Stimulated activated CD8-positive, alpha-beta memory T cell treated with anti-CD3 and anti-CD28 coated beads, Interleukin-4, amount 100 ng/mL, for 24 hours (primary cell): ENCODE results near the gene FCAMR.
A peak's percentile ranks its signal among the peaks of the same experiment; 100 is the strongest.

Experiments
- DNase-seq: peaks from one replicate; pipeline ENCODE4 v3.0.0-alpha.2; 2020; ENCODE audit warnings: low read depth

The FCAMR gene

GRCh38 chr1:206955476-206956451 is 14.5 kb downstream of the FCAMR start:
- DNase-seq: no peak

GRCh38 chr1:206954459-206955342 is 15.6 kb downstream of the FCAMR start:
- DNase-seq: no peak

DNA sequence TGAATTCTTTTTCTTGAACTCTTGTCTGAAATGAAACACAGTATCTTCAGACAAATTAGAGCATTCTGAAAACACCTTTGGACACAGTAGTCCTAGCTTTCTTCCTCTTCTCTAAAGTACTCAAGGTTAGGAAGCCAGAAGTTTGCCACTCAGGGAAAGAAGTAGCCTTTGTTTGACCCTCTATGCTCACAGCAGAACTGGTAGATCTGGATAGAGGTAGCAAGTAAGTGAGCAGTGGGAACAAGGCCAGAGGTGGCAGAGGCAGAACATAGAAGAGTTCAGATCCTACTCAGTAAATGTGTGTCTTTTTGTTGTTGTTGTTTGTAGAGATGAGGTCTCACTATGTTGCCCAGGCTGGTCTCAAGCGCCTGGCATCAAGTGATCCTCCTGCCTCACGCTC is 16.6 kb downstream of the FCAMR start:
- no peak for DNase-seq

GRCh38 chr1:206953126-206953525 is 17.1 kb downstream of the FCAMR start:
- DNase-seq: no peak

- no peak for DNase-seq
Measured at GRCh38 chr1:206952171-206952570, 18.1 kb downstream of the FCAMR start.

DNA sequence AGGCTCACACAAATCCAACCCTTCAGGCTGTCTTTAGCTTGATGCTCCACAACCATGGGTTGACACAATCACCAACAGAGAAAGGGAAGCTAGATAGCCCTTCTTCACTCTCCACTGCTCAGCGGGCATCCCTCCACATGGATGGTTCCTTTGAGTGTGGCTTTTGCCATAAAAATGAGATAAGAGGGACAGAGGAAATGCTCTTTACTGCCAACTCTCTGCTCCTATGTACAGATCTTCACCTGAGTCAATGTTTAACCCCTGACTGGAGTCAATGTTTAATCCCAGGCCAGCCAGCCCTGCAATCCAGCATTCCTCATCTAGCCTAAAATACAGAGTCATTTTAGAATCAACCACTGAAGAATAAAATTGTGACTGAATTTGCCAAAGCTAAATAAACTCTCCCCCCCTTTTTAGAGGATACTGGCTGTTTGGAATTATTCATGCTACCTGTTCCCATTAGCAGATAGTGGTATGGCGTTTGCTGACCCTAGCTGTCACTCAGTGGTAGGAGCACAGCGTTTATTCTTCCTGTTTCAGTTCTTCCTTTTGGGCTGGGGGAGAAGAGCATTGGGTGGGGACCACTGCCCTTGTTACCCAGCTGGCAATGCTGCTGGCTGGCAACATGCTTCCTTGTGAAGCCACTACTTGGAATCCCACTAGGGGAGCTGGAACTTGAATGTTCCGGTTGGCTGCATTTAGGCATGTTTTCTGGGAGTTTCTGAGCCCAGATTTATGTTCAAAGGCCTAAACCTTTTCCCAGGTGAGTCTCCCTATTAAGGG is 18.8 kb downstream of the FCAMR start:
- no peak for DNase-seq

GRCh38 chr1:206949641-206950040 is 20.6 kb downstream of the FCAMR start:
- DNase-seq: no peak

DNA sequence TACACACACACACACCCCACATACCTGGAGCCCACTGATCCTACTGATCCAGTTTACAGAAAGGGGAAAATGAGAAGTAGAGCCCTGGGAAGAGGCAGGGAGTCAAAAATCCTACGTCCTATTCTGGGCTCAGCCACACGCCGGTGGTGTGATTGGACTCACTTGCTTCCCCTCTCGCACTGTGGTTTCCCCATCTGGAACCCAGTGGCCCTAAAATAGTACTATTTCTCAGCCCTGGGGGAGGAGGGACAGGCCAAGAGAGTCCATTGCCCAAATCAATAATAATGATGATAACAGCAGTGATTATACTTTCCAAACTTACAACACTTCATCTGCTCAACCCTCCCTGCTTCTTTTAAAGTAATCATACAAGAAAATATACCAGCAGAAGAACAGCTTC is 21.1 kb downstream of the FCAMR start:
- no peak for DNase-seq

DNA sequence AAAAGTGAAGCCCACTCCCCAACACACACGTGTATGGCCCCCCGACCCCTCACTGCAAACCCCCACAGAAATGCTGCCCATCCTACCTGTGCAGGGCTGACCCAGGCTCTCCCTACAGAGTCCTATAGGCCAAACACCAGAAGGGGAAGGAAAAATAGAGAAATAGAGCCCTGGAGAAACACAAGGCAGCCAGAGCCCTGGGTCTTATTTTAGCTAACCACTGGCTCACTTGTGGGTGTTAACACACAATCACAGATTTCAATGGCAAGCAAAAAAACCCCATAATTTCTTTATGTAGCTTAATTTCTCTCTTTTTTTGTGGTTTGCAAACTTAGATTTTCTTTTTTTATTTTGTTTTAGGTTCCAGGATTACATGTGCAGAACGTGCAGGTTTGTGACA is 23.0 kb downstream of the FCAMR start:
- no peak for DNase-seq

DNA sequence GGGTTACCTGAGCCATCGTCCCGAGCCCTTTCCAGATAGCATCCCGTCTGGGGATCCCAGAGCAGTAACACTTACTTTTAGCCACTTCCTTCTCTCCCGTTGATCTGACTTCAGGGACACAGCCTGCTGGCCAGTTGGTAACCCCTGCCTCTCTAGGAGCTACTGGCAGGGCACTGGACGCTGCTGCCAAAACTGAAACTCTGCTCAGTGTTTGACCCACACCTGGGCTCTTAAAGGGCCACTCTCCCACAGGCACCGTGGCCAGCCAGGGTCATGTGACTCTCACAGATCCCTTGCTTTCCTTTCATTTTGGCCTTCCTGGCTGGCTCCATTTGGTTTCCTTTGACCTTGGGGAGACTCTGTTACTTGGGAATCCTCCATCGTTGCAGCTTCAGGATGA is 24.0 kb downstream of the FCAMR start, which contains the start of gene PIGR:
Gene PIGR, minus strand, starts transcription at position 206 of the 400 bp plus-strand sequence. CDS start 5,935 bp downstream, outside the sequence.
- no peak for DNase-seq

GRCh38 chr1:206945779-206946178 is 24.5 kb downstream of the FCAMR start:
- DNase-seq: no peak

GRCh38 chr1:206944703-206945102 is 25.6 kb downstream of the FCAMR start:
- no peak for DNase-seq

- no peak for DNase-seq
Measured at GRCh38 chr1:206941766-206942418, 28.4 kb downstream of the FCAMR start.

DNA sequence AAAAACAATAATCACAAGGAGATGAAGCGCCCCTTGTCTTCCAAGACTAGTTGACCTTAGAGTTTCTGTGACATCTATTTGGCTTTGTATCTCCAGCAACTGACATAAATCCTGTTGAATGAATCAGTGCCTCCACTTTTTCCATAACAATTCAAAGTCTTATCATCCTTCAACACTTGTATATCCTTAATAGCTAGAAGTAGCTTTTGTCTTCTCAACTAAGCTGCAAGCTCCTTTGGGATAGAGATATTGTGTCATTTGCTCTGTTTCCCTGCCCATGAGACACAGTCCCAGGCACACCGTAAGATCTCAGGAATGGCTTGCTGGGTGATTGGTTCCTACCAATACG is 29.7 kb downstream of the FCAMR start:
- DNase-seq: no peak

DNA sequence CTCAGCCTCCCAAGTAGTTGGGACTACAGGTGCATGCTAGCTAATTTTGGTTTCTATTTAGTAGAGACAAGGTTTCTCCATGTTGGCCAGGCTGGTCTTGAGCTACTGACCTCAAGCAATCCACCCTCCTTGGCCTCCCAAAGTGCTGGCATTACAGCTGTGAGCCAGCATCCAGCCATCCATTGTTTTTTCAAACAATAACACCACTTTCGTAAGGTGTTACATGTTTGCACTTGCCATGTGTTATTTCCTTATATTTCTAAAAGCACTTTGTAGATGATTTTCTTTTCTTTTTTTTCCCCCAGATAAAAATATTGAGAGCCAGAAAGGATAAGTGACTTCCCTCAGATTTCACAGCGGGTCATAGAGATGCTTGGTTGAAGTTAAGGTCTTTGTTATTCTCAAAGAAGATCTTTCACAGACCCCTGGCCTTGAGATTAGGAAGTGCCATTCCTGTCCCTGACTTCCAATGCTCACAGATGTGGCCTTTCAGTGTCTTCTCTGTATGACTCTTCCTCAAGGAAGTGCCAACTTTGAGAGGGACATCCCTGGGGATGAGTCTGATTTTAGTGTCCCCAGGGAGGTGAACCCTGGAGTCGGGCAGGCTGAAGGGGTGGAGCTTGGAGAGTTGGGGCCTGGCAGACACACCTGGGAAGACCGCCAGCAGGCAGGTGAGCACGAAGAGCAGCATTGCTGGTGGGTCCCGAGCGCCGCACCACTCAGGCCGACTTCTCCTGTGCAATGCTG is 30.2 kb downstream of the FCAMR start:
- DNase-seq: no peak

DNA sequence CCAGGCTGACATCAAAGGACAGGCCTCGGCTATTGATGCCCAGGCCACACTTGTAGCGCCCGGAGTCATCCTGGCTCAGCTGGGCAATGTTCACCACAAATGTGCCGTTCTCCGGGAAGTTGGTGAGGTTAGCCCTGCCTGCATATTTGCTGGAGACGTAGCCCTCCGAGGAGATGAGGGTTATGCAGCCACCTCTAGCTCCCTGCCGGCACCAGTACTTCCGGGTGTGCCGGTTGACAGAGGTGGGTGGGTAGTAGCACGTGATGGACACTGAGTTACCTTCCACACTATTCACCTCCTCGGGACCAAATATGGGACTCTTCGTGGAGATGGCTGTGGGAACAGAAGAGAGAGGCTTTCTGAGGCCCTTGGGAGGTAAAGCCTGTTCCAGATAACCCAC is 31.1 kb downstream of the FCAMR start:
- DNase-seq: no peak

- no peak for DNase-seq
Measured at GRCh38 chr1:206937425-206937824, 32.8 kb downstream of the FCAMR start.

DNA sequence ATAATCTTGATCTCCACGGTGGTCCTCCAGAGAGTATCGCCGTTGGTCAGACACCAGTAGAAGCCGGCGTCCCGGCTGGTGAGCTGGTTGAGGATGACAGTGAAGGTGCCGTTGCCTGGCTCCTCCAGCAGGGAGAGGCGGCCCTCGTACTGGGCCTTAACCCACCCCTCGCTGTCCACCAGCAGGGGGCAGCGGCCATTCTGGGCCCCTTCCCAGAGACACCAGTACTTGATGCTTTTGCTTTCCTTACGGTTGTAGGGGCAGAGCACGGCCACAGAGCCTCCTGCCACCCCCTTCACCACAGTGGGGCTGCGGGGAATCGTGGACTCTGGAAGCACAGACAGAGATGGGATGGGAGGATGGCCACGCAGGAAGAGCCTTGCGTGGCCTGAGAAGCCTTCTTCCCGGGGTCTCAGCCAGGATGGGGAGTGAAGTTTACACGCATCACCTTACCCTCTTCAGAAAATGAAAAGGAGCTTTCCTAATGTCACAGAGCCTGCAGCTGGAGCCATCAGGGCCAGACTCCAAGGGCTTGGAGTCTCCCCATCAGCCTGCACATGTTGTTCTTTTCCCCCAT is 34.7 kb downstream of the FCAMR start:
- peak; percentile 38 for DNase-seq

- peak; percentile 61 for DNase-seq
Measured at GRCh38 chr1:206933333-206933945, 36.8 kb downstream of the FCAMR start.

DNA sequence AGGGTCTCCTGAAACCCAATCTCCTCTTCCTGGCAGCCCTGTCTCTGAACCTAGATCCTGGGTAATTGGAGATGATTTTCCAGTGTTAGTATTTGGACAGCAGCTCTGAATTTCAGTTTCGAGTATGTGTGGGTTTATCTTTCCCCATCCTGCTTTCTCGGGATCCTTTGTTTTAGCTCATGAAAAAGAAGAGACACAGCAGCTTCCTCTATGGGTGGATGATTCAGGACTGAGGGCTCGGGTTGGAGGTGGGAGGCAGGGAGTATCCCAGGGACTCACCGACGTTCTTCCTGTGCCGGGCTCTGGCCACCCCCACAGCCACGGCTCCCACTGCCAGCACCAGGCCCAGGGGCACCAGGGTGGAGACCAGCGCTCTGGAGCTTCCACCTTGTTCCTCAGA is 38.1 kb downstream of the FCAMR start:
- DNase-seq: no peak
